KMS-11 (cell line): Measurements from ENCODE around the gene PAX3.

Source experiments
- H2AFZ ChIP-seq: fragments of 200-600 bp; sonication (generic); 2 replicates; pipeline ENCODE4 v1.6.1; 2016; ENCODE audit warnings: antibody characterized with exemption, mixed run types, low read depth
- H3K27ac ChIP-seq: fragments of 200-600 bp; sonication (generic); 2 replicates; pipeline ENCODE4 v1.6.1; 2016; ENCODE audit warnings: mild to moderate bottlenecking, mixed run types
- H3K27me3 ChIP-seq: fragments of 200-600 bp; sonication (generic); 2 replicates; pipeline ENCODE4 v1.6.1; 2017; ENCODE audit warnings: mild to moderate bottlenecking, low read depth, mixed run types, moderate library complexity; ENCODE audit not compliant: insufficient read depth
- H3K36me3 ChIP-seq: fragments of 200-600 bp; sonication (generic); 2 replicates; pipeline ENCODE4 v1.6.1; 2017; ENCODE audit warnings: mild to moderate bottlenecking, mixed run types; ENCODE audit not compliant: insufficient read depth
- H3K4me1 ChIP-seq: fragments of 200-600 bp; sonication (generic); 2 replicates; pipeline ENCODE4 v1.6.1; 2016; ENCODE audit warnings: mild to moderate bottlenecking, low read depth, mixed run types; ENCODE audit not compliant: poor library complexity, severe bottlenecking
- H3K4me2 ChIP-seq: fragments of 200-600 bp; sonication (generic); 2 replicates; pipeline ENCODE4 v1.7.0; 2016; ENCODE audit warnings: mild to moderate bottlenecking, mixed run types
- H3K4me3 ChIP-seq: fragments of 200-600 bp; sonication (generic); IDR thresholded peaks from 2 replicates; pipeline ENCODE4 v1.6.1; 2017; ENCODE audit warnings: low read depth, low read length, mixed read lengths; ENCODE audit not compliant: insufficient read depth
- H3K79me2 ChIP-seq: fragments of 200-600 bp; sonication (generic); 2 replicates; pipeline ENCODE4 v1.6.1; 2016; ENCODE audit warnings: low read depth, mixed run types; ENCODE audit not compliant: insufficient read depth
- H3K9ac ChIP-seq: fragments of 200-600 bp; sonication (generic); 2 replicates; pipeline ENCODE4 v1.6.1; 2016; ENCODE audit warnings: mild to moderate bottlenecking, mixed run types
- H4K20me1 ChIP-seq: fragments of 200-600 bp; sonication (generic); 2 replicates; pipeline ENCODE4 v1.6.1; 2016; ENCODE audit warnings: mild to moderate bottlenecking, mixed run types; ENCODE audit not compliant: insufficient read depth
- TF ChIP-seq, protein P1 (sequence below): fragments of 200-600 bp; sonication (generic); conservative IDR thresholded peaks from 2 replicates; pipeline ENCODE4 v1.6.1; 2017; ENCODE audit warnings: low read depth, mild to moderate bottlenecking, antibody characterized with exemption, low read length, moderate library complexity, mixed read lengths

The PAX3 gene

DNA sequence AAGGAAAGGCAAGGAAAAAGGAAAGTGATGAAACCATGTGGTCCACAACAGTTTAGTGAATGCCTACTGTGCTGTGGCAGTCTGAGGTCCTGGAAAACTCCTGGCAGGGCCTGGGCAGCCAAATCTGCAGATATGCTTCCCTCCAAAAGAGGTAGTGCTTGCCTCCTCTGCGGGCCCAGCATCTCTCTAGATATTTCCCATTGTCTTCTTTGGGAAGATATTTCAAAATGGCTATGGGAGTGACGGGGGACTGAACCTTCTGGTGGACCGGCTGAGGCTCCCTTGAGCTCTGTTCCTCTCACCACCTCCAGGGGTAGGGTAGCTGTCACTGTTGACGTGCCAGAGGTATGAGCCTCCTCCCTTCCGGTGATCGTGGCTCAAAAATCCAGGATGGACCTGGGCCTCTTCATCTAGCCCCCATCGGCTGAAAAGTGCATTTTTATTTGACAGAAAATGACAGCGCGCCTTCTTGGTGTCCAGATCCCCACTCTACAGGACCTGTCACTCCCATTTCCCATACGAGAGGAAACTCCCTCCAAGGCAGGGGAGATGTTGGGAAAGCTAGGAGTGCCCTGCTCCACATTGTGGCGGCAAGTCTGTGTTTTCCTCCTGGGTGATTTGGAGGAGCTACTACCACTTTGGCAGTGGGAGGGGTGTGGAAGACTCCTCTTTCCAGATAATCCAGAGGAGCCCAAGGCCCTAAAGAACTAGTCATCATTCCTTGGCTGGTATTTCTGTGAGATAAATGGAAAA, 9.4 kb upstream of the PAX3 start:
- Histone ChIP-seq H3K27ac (no peak overlapping the region), H3K4me1 (peaks cover 20% of the 10 kb centered on the region), H3K9ac (no peak overlapping the region), H4K20me1 (no peaks in the 10 kb centered on the region), H2AFZ (no peak overlapping the region), H3K4me2 (no peak overlapping the region), H3K4me3 (no peak overlapping the region), H3K27me3 (peaks cover 3% of the 10 kb centered on the region; the same call in 1 of the 2 replicates), H3K79me2 (no peaks in the 10 kb centered on the region), H3K36me3 (no peaks in the 10 kb centered on the region)
- TF ChIP-seq, protein P1, sequence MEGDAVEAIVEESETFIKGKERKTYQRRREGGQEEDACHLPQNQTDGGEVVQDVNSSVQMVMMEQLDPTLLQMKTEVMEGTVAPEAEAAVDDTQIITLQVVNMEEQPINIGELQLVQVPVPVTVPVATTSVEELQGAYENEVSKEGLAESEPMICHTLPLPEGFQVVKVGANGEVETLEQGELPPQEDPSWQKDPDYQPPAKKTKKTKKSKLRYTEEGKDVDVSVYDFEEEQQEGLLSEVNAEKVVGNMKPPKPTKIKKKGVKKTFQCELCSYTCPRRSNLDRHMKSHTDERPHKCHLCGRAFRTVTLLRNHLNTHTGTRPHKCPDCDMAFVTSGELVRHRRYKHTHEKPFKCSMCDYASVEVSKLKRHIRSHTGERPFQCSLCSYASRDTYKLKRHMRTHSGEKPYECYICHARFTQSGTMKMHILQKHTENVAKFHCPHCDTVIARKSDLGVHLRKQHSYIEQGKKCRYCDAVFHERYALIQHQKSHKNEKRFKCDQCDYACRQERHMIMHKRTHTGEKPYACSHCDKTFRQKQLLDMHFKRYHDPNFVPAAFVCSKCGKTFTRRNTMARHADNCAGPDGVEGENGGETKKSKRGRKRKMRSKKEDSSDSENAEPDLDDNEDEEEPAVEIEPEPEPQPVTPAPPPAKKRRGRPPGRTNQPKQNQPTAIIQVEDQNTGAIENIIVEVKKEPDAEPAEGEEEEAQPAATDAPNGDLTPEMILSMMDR, result no peak

- H4K20me1 ChIP-seq, result no peaks in the 10 kb centered on the region
- TF ChIP-seq, protein P1, result no peak
- peaks cover 20% of the 10 kb centered on the region for H3K4me1 ChIP-seq
- H3K79me2 ChIP-seq, result no peaks in the 10 kb centered on the region
- H3K4me2 ChIP-seq, result no peak overlapping the region
- no peak overlapping the region for H2AFZ ChIP-seq
- no peaks in the 10 kb centered on the region for H3K36me3 ChIP-seq
- no peak overlapping the region for H3K27ac ChIP-seq
- H3K9ac ChIP-seq, result no peak overlapping the region
- H3K27me3 ChIP-seq, result peaks cover 3% of the 10 kb centered on the region; the same call in 1 of the 2 replicates
- H3K4me3 ChIP-seq, result no peak overlapping the region
These were observed 8.5 kb upstream of the PAX3 start for GRCh38 chr2:222307143-222307756.

DNA sequence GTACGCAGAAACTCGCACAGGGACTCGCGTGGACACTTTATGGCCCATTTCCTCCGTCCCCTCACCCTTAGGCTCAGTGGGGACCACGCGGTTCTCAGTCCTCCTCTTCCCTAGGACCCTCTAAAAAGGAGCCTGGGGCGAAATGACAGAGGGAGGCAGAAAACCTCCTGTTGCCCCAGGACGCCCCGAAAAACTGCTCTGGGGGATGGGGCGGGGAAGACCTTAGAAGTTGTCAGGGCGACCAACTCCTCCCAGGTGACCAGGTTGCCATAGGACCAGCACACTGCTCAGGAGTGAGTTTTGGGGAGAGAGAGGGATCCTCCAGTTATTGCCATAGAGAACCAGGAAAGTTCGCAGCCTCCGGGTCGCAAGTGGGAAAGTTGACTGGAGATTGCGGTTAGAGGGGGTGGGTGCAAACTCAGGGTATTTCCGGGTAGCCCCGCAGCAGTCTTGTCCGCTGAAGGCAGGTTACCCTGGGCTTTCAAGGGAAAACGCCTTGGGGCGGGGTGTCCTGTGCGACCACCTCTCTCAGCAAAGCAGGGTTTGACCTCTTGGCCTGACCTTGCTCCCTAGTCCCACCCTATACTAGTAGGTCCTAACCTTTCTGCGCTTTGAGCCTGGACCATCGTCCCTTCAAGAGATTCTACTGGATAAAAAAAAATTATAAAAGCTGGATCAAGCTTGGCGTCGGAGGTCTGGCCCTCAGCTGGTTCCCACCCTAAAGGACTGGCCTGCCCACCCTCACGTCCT, 7.8 kb upstream of the PAX3 start:
- H3K27ac ChIP-seq, result no peak overlapping the region
- TF ChIP-seq, protein P1, result no peak
- H3K79me2 ChIP-seq, result no peaks in the 10 kb centered on the region
- no peaks in the 10 kb centered on the region for H3K36me3 ChIP-seq
- H4K20me1 ChIP-seq, result no peaks in the 10 kb centered on the region
- peaks cover 3% of the 10 kb centered on the region; the same call in 1 of the 2 replicates for H3K27me3 ChIP-seq
- peak overlapping the region; percentile 71 for H3K9ac ChIP-seq
- H3K4me1 ChIP-seq, result peaks cover 20% of the 10 kb centered on the region
- no peak overlapping the region for H3K4me3 ChIP-seq
- peak overlapping the region; percentile 100 for H2AFZ ChIP-seq
- H3K4me2 ChIP-seq, result peak overlapping the region; percentile 80

DNA sequence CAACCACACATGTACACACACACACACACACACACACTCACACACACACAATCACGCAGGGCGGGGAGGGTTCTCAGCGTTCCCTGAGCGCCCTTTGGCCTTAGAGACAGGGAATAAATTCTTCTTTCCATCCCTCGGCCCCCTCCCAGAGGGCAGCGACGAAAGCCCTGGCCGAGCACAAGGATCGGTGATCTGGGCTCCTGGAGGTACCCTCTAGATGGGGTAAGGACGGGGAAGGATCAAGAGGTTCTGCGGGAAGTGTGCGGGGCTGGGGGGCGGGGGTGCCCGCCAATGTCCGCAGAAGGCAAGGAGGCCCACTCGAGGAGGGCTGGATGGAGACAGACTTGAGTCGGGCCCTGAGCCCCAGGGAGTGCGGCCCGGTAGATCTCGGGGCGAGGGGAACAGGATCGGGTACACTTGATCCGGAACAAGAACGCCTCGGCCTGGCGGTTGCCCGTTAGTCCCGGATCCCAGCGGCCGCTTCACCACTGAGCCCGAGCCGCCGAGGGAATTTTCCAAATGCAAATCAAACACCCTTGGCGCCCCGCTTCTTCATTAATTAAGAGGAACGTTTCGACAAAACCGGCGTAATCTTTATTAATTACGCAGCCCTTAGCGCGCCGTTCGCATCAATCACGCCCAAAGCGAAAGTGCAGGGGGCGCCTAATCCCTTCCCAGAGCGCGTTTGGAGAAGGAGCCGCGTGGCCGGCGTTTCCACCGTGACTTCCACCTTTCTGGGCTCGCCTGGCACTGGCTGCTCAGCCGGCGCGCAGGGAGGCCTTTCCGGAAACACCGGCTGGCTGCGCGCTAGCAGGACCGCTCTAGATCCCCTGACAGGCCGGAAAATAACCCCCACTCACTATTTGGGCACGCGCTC, 7.0 kb upstream of the PAX3 start:
- Histone ChIP-seq H3K36me3 (no peaks in the 10 kb centered on the region), H2AFZ (peak overlapping the region; percentile 100), H3K9ac (peak overlapping the region; percentile 71), H3K4me2 (peak overlapping the region; percentile 80), H3K27ac (no peak overlapping the region), H3K4me3 (peak overlapping the region; percentile 94), H3K79me2 (no peaks in the 10 kb centered on the region), H4K20me1 (no peaks in the 10 kb centered on the region), H3K4me1 (peaks cover 20% of the 10 kb centered on the region), H3K27me3 (peaks cover 3% of the 10 kb centered on the region; the same call in 1 of the 2 replicates)
- TF ChIP-seq, protein P1, result no peak
